GM21526 (cell line): ENCODE results near the gene FBXL7.

Experiments
- ATAC-seq: cut with Tn5 transposase; IDR thresholded peaks from one replicate; pipeline ENCODE4 v1.9.1; 2021; ENCODE audit warnings: moderate library complexity; ENCODE audit not compliant: unreplicated experiment, low FRiP score

The FBXL7 gene

DNA sequence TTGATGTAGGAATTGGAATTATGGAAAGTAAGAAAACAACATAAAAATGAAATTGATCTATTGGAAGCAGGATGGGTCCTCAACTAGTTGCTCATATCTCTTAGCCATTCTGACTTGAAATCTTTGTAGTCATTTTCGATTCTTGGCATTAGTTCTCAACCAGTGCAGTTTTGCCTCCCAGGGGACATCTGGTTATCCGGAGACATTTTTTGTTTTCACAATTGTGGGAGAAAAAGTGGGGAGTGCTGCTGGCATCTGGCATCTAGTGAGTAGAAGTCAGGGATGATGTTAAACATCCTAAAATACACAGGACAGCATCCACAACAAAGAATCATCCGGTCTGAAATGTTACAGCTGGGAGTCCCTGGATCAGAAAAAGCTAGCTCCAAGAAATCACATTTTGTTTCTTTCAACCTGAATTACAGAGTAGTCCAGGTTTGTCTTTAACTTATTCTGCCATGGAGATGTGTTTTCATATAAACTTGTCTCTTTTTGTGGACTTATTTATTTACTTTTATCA is 74.9 kb downstream of the FBXL7 start:
- no peak for ATAC-seq

DNA sequence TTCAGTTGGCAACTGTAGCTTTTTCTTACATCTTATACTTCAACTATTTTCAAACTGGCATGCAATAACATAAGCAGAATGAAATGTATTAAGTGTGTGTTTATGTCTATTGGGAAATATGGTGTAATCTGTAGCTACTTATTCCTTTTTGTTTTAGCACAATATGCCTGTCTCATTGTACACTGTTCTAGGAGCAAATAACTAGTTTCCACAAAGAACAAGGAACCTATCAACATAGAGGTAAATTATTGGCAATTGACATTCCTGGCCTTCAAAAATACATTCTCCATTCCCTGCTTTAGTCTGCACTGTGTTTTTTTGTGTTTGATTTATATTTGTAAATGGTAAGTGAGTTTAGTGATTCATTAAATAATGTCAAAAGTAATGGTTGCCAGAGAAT is 75.7 kb downstream of the FBXL7 start:
- no peak for ATAC-seq

DNA sequence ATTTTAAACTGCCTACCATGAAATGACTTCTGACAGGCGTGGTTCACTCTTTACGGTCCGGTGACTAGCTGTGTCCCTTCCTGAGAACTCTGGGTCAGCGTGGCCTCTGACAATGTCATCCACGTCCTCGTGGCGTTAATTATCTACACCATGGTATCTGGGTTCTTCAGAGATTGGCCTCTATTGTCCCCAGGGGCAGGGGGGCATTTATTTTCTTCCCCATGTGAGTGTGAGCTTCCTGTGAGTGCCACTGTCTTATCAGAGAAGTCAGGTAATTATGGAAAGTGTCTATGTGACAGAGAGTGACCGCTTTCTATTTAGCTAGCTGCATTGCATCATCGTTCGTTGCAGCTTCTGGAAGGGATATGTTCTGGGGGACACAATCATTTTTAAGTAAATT is 77.2 kb downstream of the FBXL7 start:
- ATAC-seq, result no peak

DNA sequence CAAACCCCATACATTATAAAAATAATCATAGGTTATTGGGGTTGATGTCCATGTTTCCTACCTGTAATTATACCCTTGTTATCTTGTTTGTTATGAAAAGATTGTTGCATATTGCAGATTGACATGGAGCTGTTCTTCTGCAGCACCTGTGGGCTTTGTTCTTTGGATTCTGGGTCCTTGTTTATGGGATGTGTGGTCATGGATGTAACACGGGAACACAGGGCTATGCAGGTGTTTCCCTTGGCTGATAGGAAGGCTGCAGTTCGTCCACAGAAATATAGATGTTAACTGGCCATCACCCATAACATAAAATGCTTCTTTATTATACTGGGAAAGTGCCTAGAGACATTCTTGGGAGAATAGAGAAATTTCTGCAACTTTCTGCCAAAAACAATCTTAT is 77.9 kb downstream of the FBXL7 start:
- no peak for ATAC-seq

DNA sequence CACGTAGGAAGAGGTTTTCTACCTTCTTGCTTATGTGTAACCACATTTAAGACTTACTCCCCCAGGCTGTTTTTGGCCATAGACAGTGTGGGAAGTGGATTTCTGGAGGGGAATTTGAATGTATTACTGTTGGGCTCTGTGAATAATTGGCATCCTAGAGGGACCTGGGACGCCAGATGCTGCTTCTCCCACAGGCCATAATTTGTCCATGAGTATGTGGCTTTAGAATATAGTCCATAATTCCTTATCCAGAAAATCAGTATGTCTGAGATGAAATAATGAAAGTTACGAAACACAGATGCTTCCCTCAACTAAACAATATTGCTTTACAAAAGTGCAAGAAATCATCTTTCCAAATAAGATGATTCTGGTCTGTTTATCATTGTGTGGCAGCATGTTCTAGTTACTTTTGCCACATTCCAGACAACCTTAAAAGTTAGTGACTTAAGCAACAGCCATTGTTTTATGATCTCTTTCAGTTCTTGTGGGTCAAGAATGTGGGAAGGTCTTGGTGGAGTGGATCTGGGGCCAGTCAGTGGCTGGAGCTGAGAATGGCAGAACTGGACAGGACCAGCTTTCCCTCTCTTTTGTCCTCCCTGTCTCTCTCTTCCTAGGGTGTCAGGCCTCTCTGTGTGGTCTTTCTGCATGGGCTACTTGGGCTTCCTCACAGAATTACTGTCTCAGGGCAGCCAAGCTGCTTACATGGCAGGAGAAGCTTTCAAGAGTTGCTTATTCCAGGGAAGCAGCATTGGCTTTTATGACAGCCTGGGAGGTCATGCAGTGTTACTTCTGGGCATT is 79.4 kb downstream of the FBXL7 start:
- no peak for ATAC-seq

DNA sequence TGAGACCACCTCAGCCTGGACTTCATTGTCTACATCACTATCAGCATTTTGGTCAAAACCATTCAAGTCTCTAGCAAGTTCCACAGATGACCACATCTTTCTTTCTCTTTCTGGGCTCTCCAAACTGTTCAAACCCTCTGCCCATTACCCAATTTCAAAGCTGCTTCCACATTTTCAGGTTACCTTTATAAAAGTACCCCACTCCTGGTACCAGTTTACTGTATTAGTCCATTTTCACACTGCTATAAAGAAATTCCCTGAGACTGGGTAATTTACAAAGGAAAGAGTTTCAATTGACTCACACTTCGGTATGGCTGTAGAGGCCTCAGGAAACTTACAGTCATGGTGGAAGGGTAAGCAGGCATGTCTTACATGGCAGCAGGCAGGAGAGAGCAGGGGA is 84.5 kb downstream of the FBXL7 start:
- ATAC-seq, result no peak

DNA sequence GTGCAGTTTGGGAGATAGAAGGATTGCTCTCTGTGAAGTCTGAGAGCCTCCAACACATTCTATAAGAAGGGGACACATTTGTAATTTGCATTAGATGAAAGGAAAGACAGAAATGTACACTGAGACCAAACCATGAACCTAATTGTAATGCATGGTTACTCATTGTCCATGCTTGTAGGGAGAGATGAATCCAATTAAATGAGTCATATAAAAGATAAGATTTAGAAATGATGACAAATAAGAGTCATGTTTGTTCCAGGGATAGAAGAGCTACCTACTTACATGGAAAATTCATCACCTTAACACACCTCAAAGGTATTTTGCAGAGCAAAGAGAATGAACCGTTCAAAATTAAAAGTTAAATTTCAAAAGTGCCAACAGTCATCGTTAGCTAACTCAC is 85.1 kb downstream of the FBXL7 start:
- no peak for ATAC-seq

DNA sequence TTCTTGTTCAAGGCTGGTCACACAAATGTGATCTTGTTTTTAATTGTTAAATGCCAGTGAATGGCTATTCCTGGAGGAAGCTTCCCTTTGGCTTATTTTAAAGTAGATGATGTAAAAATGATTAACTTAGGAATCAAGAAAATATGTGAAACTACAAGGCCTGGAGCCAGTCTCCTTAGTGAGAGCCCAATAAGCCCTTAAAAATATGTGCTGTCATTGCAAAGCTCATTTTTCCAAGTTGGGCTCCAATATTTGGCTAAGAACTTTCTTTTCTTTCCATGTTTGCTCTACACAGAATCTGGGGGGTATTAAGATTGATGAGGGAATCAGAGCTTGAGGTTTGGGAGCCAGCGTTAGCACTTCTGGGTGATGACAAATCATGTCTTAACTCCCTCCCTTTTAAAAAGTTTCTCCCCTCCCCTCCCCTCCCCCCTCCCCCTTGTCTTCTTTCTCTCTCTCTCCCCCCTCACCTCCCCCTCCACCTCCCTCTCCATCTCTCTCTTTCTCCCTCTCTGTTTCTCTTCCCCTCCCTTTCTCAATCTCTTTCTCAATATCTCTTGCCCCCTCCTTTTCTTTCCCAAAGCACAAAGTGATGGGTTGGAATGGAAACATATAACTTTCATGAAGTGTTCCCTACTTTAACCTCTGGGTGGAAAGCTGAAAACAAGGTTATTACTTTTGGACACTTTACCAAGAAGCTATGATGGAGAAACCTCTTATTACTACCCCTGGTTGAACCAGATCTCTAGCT is 86.0 kb downstream of the FBXL7 start:
- no peak for ATAC-seq

DNA sequence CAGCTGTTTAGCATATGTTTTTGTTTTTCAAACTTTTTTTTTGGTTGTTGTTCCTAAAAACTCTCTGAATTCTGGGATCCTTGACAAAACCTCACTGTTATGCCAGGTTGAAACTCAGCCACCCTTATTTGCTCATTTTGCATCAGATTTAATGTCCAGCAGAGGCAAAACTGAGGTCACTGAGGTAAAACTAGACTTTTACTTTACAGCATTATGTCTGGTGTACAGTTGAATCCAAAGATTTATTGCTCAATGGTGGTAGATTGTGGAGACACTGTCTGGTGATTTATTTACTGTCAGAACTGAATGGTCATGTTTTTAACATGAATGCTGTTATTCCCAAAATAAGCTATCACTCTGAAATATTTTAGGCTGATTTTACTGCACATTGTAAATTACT is 87.9 kb downstream of the FBXL7 start:
- no peak for ATAC-seq

DNA sequence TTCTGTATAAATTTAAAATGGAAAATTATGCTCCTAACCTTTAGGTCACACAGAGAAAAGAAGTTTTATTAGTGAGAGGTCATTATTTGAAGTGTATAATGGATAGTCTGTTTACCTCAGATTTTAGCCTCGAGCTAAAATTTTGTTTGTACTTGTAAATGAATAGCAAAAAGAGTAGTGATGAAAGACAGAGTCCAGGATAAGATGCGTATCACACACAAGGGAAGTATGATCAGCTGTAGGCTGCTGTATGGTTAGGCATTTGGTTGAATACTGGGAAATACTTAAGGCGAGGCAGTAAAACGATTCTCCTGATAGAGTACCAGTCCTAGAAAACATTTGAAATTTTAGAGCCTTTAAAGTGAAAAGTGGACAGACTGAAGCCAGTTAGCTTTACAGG is 92.7 kb downstream of the FBXL7 start:
- no peak for ATAC-seq

DNA sequence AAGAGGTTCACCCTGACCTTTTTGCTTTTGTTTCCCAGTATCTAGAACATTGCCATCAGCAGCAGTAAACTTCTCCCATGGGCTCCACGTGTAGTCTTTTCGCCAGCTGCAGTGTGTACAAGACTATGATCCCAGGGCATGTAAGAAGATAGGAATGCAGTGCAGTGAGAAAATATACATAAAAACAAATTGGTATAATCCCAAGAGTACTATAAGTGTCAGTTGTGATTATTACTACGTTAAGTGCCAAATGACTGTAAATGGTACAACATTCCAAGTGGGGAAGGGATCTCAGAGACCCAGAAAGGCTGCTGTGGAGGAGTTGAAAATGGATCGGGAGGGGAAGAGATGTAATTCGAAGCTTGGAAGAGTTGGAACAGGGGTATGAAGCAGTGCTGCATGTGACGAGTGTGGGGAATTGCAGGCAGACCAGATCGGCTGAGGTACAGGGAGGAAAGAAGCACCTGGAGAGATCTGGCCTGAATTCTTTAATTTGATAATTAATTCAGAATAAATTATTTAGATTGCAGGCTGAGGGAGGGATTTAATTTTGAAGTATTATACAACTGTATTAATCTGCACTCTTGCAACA is 95.1 kb downstream of the FBXL7 start:
- no peak for ATAC-seq

DNA sequence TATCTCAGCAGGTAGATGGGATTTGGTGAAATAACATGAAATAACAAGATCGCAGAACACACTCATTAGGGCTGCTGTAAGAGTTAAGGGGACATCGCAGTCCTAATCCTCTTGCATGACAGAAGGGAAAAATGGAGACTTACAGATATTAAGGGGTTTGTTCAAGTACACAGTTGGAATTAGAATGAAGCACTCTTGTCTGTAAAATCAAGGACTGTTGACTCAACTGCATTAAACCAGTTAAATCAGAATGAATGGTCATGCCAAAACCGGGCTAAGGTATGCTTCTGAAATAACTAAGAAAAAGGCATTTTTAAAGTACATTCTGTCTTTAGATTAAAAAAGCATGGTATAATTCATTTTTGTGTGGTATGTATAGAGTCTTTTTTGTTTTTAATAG is 95.9 kb downstream of the FBXL7 start:
- ATAC-seq, result no peak

DNA sequence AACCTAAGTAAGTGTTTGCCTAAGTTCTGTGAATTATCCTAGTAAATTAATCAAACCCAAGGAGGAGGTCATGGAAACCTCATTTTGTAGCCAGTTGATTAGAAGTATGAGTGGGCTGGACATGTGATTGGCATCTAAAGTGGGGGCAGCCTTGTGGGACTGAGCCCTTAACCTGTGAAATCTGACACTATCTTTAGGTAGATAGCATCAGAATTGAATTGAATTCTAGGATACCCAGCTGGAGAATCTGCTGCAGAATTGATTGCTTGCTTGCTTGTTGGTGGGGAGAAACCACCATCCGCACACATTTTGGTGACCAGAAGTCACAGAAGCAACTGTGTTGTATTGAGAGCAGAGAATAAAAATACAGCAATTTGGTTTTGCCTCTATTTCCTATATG is 97.0 kb downstream of the FBXL7 start:
- ATAC-seq, result no peak

DNA sequence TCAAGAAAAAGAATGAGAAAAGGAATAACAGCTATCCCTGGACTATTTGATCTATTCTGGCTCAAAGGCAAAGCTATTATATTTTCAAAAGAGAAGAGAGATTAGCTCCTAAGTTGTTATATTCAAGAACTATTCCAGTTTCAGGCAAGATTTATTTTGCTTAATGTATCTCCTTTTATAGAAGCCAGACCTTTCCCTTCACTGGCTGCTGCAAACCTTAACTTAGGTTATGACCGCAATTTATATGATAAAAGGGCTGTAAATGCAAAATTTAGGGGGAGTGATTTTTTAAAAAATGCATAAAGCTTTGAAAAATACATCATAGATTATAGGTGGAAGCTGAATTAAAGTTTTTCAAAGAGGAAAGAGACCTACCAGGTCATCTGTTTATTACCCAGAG is 97.8 kb downstream of the FBXL7 start:
- ATAC-seq, result no peak

DNA sequence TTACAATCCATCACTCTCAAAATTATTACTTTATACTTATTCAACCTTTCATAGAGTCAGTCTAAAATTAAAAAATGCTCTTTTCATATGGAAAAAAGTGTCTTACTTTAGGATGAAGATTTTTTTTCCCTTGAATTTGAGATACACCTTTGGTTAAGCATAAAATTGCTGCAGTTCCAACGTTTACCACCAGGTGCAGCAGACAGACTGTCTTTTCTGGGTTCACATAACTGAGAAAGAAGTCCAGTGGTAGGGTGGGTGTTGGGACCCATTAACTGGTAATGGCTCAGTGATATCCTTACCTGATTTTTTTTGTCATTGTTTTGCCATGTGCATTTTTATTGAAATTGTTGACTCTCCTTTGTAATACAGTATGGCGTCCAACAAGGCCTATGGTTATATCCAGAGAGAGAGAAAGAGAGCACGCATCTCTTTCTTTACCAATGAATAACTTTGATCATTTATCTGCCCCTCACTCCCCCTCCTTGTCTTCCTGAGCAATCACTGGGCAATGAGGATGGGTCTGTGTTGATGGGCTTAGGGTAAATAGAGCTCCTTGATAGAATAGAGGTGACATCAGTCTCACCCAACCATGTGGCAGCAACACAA is 98.4 kb downstream of the FBXL7 start:
- ATAC-seq, result no peak

DNA sequence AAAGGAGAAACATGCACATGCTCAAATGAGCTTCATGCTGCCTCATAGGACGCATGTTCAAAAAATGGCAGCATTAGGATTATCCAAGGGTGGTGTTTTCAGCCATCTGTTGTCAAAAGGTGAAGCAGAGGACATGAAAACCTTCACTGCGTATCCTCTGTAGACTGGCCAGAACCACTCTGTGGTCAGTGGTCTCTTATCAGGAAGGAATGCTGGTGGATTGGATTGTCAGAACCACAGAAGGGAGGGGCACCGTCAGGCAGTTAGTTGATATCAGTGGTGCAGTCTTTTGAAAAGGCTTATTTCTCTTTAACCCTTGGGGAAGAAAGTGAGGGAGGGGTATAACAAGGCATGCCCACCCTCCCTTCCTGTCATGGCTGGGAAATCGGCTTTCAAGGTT is 100.1 kb downstream of the FBXL7 start:
- ATAC-seq, result no peak

DNA sequence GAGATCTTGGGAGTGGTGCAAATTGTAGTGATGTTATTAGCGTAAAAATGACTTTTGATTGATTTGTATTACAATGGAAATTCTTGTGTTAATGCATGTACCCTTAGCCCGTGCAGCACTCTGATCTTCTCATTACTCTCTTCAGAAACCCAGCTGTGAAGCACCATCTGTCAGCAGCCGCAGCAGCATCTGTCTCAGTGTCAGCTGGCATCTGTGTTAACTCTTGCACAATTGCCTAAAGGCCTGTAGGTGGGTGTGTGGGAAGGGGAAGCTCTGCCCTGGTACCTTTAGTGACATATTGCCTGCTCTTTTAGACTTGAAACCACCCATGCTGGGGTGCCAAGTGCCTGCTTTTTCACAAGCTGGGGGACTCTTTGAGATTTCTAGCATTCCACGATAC is 101.3 kb downstream of the FBXL7 start:
- no peak for ATAC-seq

DNA sequence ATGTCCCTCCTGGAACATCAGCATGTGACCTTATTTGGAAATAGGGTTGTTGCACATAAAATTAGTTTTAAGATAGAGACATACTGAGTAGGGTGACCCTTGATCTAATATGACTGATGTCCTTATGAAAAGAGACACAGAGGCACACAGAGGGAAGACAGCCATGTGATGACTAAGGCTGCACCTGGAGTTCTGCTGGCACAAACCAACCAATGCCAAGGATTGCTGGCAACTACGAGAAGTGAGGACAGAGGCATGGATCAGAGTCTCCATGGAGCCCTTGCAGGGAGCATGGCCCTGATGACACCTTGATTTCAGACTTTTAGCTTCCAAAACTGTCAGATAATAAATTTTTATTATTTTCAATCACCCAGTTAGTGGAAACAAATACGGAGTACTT is 101.9 kb downstream of the FBXL7 start:
- ATAC-seq, result no peak

DNA sequence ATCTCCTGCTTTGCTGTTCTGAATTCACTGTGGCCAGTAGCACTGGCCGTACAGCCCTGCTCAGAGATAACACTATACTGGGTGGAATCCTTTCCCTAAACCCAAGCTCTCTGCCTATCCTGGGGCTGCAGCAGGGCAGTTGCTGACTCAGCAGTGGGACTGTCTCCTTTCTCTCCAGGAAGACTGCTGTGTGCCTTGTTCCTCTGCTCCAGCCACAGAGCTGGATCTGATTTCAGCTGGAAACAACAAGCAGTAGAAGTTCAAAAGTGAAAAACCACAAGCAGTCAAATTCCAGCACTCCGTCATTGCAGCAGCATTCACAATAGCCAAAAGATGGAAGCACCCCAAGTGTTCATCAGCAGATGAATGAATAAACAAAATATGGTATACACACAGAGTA is 105.0 kb downstream of the FBXL7 start:
- no peak for ATAC-seq

DNA sequence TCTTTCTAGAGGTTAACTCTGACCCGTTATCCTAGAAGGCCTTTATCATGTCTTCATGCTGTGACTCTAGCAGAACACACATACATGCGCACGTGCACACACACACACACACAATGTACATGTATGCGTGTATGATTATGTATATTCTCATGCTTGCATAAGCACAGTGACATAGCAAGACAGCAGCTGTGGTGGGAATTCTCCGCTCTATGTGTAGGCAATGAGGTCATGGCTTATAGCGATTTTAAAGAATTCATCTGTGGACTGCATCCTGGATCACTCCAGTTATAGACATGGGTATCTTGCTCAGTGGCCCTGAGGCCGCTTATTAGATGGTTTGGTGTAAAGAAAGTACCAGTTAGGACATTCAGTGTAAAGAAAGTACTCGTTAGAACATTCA is 106.2 kb downstream of the FBXL7 start:
- no peak for ATAC-seq

DNA sequence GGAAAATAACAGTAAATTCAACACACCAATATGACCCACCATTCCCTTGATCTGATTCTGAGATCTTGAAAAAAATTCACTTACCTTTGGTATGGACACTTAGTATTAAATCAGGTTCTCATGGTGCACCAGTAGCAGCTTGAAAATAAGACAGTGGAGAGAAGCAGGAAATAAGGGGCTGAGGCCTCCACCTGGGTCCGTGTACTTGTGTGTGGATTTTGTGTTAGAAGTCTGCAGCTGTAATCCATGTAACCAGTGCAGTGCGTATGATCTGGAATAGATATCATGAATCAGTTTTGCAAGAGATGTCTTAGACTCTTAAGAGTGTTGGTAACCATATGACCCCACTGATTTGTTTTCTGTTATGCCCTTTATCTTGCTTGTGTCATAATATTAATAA is 107.1 kb downstream of the FBXL7 start:
- ATAC-seq, result no peak
